HT-29 (cell line): ENCODE measurements around the gene DAAM2. TPM values are rescaled to one million over a fixed set of nuclear protein-coding genes. Genes with fewer than 3 reads are reported as not detected.

Experiments
- DNase-seq: peaks from one replicate; pipeline ENCODE4 v3.0.0-alpha.2; 2015; ENCODE audit warnings: low spot score
- total RNA-seq: library from RNA; depleted of rRNA; stranded (reverse); fragments of >200 nt; shearing (Covaris generic); gene quantifications from 2 replicates; pipeline ENCODE4 v1.2.3, GENCODE V29; 2014; rRNA removed

DAAM2 gene
- total RNA-seq, 1 experiment from 2014 or later: not detected

- no peak for DNase-seq
These were observed 161.0 kb downstream of the DAAM2 start for GRCh38 chr6:39953076-39953618.

Other genes with a start within 250 kb of the DAAM2 start
- not detected in 2 replicates for gene KIF6, start 67.0 kb upstream of the DAAM2 start, total RNA-seq
- gene MOCS1, start 142.1 kb downstream of the DAAM2 start, total RNA-seq: 0.34 and 2.4 TPM in 2 replicates